HCT116 (cell line): Measurements from ENCODE around the gene CYRIA. TPM values are rescaled to one million over a fixed set of nuclear protein-coding genes. Genes with fewer than 3 reads are reported as not detected.

Experiments
- ATAC-seq: fragments of 200-7000 bp; cut with Tn5 transposase; 2 replicates; pipeline ENCODE4 v1.9.1; 2020; ENCODE audit warnings: mild to moderate bottlenecking, moderate library complexity
- BruUV-seq: library from RNA; stranded (reverse); fragments of 400-500 nt; replicated peaks from 2 replicates; lab custom pipeline; 2021; lab: Mats Ljungman, UMichigan
- CTCF ChIA-PET: fragments of 300-600 bp; sonication (Branson Sonifier 250); formaldehyde crosslinking; loops from one replicate; lab custom pipeline; 2021; ENCODE audit warnings: antibody characterized with exemption; lab: Charles Lee
- POLR2A ChIA-PET: fragments of 300-600, 350-600 bp; sonication (Branson Sonifier 250); formaldehyde crosslinking; loops from one replicate; lab custom pipeline; 2021; ENCODE audit warnings: antibody characterized with exemption; lab: Charles Lee
- RAD21 ChIA-PET, 2 experiments: fragments of 300-600 bp; sonication (Branson Sonifier 250); formaldehyde crosslinking; loops; one replicate each; lab custom pipeline; 2023; ENCODE audit warnings: low total read pairs in 2 of 2; ENCODE audit not compliant: uncharacterized antibody in 2 of 2, unreplicated experiment in 2 of 2, low non-redundant PET in 1 of 2; lab: Charles Lee
- DNase-seq: peaks from one replicate; pipeline ENCODE4 v3.0.0-alpha.2; 2010; ENCODE audit warnings: low read depth, low spot score
- H2AFZ ChIP-seq: fragments of 200-600 bp; shearing (Covaris generic), sonication (generic); 2 replicates; pipeline ENCODE4 v1.6.1; 2017; ENCODE audit warnings: low read depth, mixed run types, mixed read lengths, antibody characterized with exemption, low read length; ENCODE audit not compliant: poor library complexity, severe bottlenecking
- H3K27ac ChIP-seq: 2 replicates; pipeline ENCODE4 v1.5.1; 2012; ENCODE audit warnings: low read depth, low read length
- H3K27me3 ChIP-seq: fragments of 200-600 bp; sonication (generic); 2 replicates; pipeline ENCODE4 v1.6.1; 2016; ENCODE audit warnings: mixed run types, low read length, mixed read lengths; ENCODE audit not compliant: insufficient read depth
- H3K36me3 ChIP-seq, 2 experiments: fragments of 200-500 bp in 1 of 2; fragments of 200-600 bp in 1 of 2; sonication (Bioruptor generic) in 1 of 2; sonication (generic) in 1 of 2; 2 replicates each; pipeline versions ENCODE4 v1.5.1 to v1.6.1; 2014 to 2016; ENCODE audit warnings: low read length in 2 of 2, inconsistent platforms in 1 of 2, mixed read lengths in 1 of 2, mixed run types in 1 of 2; ENCODE audit not compliant: insufficient read depth in 2 of 2, control insufficient read depth in 1 of 2
- H3K4me1 ChIP-seq, 2 experiments: fragments of 200-600 bp in 1 of 2; sonication (generic) in 1 of 2; 2 replicates each; pipeline versions ENCODE4 v1.5.1 to v1.6.1; 2012 to 2017; ENCODE audit warnings: low read length in 2 of 2, inconsistent platforms in 1 of 2, mild to moderate bottlenecking in 1 of 2, mixed read lengths in 1 of 2, mixed run types in 1 of 2, moderate library complexity in 1 of 2; ENCODE audit not compliant: insufficient read depth in 2 of 2, control insufficient read depth in 1 of 2
- H3K4me2 ChIP-seq: fragments of 200-600 bp; sonication (generic); 2 replicates; pipeline ENCODE4 v1.6.1; 2017; ENCODE audit warnings: mixed run types, low read length, mixed read lengths
- H3K4me3 ChIP-seq, 2 experiments: fragments of 200-600 bp in 1 of 2; sonication (generic) in 1 of 2; replicated peaks in 1 of 2; 2 replicates each; pipeline ENCODE4 v1.5.1; 2011 to 2016; ENCODE audit warnings: low read length in 2 of 2, control low read depth in 1 of 2, low read depth in 1 of 2, mild to moderate bottlenecking in 1 of 2, mixed read lengths in 1 of 2, mixed run types in 1 of 2
- H3K79me2 ChIP-seq: fragments of 200-600 bp; sonication (generic); 2 replicates; pipeline ENCODE4 v1.6.1; 2017; ENCODE audit warnings: mild to moderate bottlenecking, mixed run types, low read length, moderate library complexity, mixed read lengths; ENCODE audit not compliant: insufficient read depth
- H3K9ac ChIP-seq: fragments of 200-600 bp; sonication (generic); 2 replicates; pipeline ENCODE4 v1.6.1; 2016; ENCODE audit warnings: low read length, mixed read lengths
- H3K9me2 ChIP-seq: fragments of 200-600 bp; sonication (generic), shearing (Covaris generic); 2 replicates; pipeline ENCODE4 v1.6.1; 2017; ENCODE audit warnings: mixed run types, mild to moderate bottlenecking, moderate library complexity; ENCODE audit not compliant: insufficient read depth
- H3K9me3 ChIP-seq, 2 experiments: fragments of 200-500 bp in 1 of 2; fragments of 200-600 bp in 1 of 2; sonication (Bioruptor generic) in 1 of 2; sonication (generic) in 1 of 2; 2 replicates each; pipeline ENCODE4 v1.6.1; 2014 to 2017; ENCODE audit warnings: low read length in 2 of 2, mixed read lengths in 2 of 2, inconsistent platforms in 1 of 2, low read depth in 1 of 2, mild to moderate bottlenecking in 1 of 2, mixed run types in 1 of 2, moderate library complexity in 1 of 2; ENCODE audit not compliant: control insufficient read depth in 1 of 2, insufficient read depth in 1 of 2
- H4K20me1 ChIP-seq: fragments of 200-600 bp; sonication (generic), shearing (Covaris generic); 2 replicates; pipeline ENCODE4 v1.6.1; 2017; ENCODE audit warnings: mixed run types, mild to moderate bottlenecking, moderate library complexity; ENCODE audit not compliant: insufficient read depth
- CBX3 ChIP-seq: IDR thresholded peaks from 2 replicates; pipeline ENCODE4 v1.6.1; 2012; ENCODE audit warnings: low read depth
- CTCF ChIP-seq, 3 experiments: fragments of 200-600 bp in 1 of 3; sonication (generic) in 1 of 3; IDR thresholded peaks in 2 of 3; conservative IDR thresholded peaks in 1 of 3; 2 replicates each; pipeline ENCODE4 v1.5.1; 2012 to 2017; ENCODE audit warnings: low read depth in 2 of 3, low read length in 2 of 3, antibody characterized with exemption in 1 of 3, borderline replicate concordance in 1 of 3, control low read depth in 1 of 3, mild to moderate bottlenecking in 1 of 3, mixed read lengths in 1 of 3, mixed run types in 1 of 3, moderate library complexity in 1 of 3; ENCODE audit not compliant: insufficient read depth in 1 of 3
- EGR1 ChIP-seq: IDR thresholded peaks from 2 replicates; pipeline ENCODE4 v1.6.1; 2012; ENCODE audit warnings: low read depth
- JUND ChIP-seq: IDR thresholded peaks from 2 replicates; pipeline ENCODE4 v1.6.1; 2012
- POLR2A ChIP-seq: IDR thresholded peaks from 2 replicates; pipeline ENCODE4 v1.7.0; 2011; ENCODE audit warnings: borderline replicate concordance; ENCODE audit not compliant: insufficient read depth, insufficient read length; ENCODE audit errors: extremely low read depth
- RAD21 ChIP-seq: IDR thresholded peaks from 2 replicates; pipeline ENCODE4 v1.6.1; 2012; ENCODE audit warnings: low read depth, mild to moderate bottlenecking
- REST ChIP-seq: IDR thresholded peaks from 2 replicates; pipeline ENCODE4 v1.6.1; 2012; ENCODE audit warnings: low read depth
- SIN3A ChIP-seq: IDR thresholded peaks from 2 replicates; pipeline ENCODE4 v1.6.1; 2012; ENCODE audit warnings: low read depth
- SRF ChIP-seq: IDR thresholded peaks from 2 replicates; pipeline ENCODE4 v1.6.1; 2012; ENCODE audit warnings: low read depth
- TCF7L2 ChIP-seq: IDR thresholded peaks from 2 replicates; pipeline ENCODE4 v1.7.0; 2011; ENCODE audit warnings: borderline replicate concordance, inconsistent platforms; ENCODE audit not compliant: insufficient read depth, insufficient read length; ENCODE audit errors: extremely low read depth
- intact Hi-C: fragments of 100-400 bp; cut with micrococcal nuclease; formaldehyde crosslinking; loops from 2 replicates; pipeline ENCODE4 v1.10.0; 2022
- total RNA-seq: library from RNA; stranded (reverse); gene quantifications from one replicate; pipeline ENCODE4 v1.2.1, GENCODE V29; 2021; ENCODE audit not compliant: unreplicated experiment

The CYRIA gene
- total RNA-seq, 1 experiment from 2014 or later, result 0.44 TPM

GRCh38 chr2:16621316-16621715 lies 44.3 kb downstream of the CYRIA start:
- Histone ChIP-seq H3K27me3 (peaks cover 28% of the 10 kb centered on the region), H3K4me3 (no peak overlapping the region), H3K27ac (no peak overlapping the region), H2AFZ (no peak overlapping the region), H3K9me2 (no peaks in the 10 kb centered on the region), H3K9me3 (no peaks in the 10 kb centered on the region), H3K4me2 (no peak overlapping the region), H3K36me3 (no peaks in the 10 kb centered on the region), H3K4me1 (no peaks in the 10 kb centered on the region), H3K79me2 (no peaks in the 10 kb centered on the region), H3K9ac (no peak overlapping the region), H4K20me1 (no peaks in the 10 kb centered on the region)
- no peak for DNase-seq
- ChIA-PET CTCF (interaction anchor here (2.7 kb wide), 1 partner anchor 8 kb away, joined by 14 read pairs; no protein-coding TSS in a partner anchor), POLR2A (no interaction called here), RAD21 (no interaction called here)
- intact Hi-C loops, result no loop called here
- ATAC-seq, result no peak
- TF ChIP-seq CTCF (IDR thresholded peaks at IDR 0.05 in 2 of 3, conservative IDR thresholded peaks at IDR 0.05 in 1 of 3; ENCODE audit: borderline replicate concordance in 1 of 3, insufficient read depth in 1 of 3, low read depth in 2 of 3, low read length in 2 of 3), result no peak
- no peak for TF ChIP-seq CBX3
- no peak for TF ChIP-seq REST
- no peak for TF ChIP-seq POLR2A
- no peak for TF ChIP-seq TCF7L2
- TF ChIP-seq EGR1, result no peak
- TF ChIP-seq RAD21, result no peak
- TF ChIP-seq SIN3A, result no peak
- no peak for TF ChIP-seq SRF
- no peak for TF ChIP-seq JUND
- no TSS peak for BruUV-seq
